GM19328 (cell line): ENCODE results near the gene SMTNL1.
"Not testable (repeated sequence)": the region's sequence is repeated elsewhere in the genome, so short reads cannot be mapped to it uniquely, and the experiment has no call there.

Source experiments
- ATAC-seq: cut with Tn5 transposase; IDR thresholded peaks from one replicate; pipeline ENCODE4 v1.9.1; 2021; ENCODE audit warnings: mild to moderate bottlenecking, moderate library complexity; ENCODE audit not compliant: unreplicated experiment

SMTNL1 gene

GRCh38 chr11:57508341-57509170 is 28.8 kb upstream of the SMTNL1 start:
- no peak for ATAC-seq

- no peak for ATAC-seq
Observed at GRCh38 chr11:57511741-57512430, 25.5 kb upstream of the SMTNL1 start.

- ATAC-seq = no peak
Observed at GRCh38 chr11:57512646-57513451, 24.5 kb upstream of the SMTNL1 start.

GRCh38 chr11:57513452-57513795 is 24.0 kb upstream of the SMTNL1 start:
- ATAC-seq = no peak

- peak; percentile 38 for ATAC-seq
Observed at GRCh38 chr11:57513911-57514537, 23.4 kb upstream of the SMTNL1 start.

- peak; percentile 38 for ATAC-seq
Observed at GRCh38 chr11:57514538-57515331, 22.7 kb upstream of the SMTNL1 start.

- peak; percentile 45 for ATAC-seq
Observed at GRCh38 chr11:57515332-57516060, 21.9 kb upstream of the SMTNL1 start, which contains the start of gene SLC43A1. SLC43A1 (minus strand) TSS chr11:57515702; CDS start chr11:57514111, 1,591 bp downstream.

- ATAC-seq = no peak
Observed at GRCh38 chr11:57516061-57516443, 21.3 kb upstream of the SMTNL1 start.

GRCh38 chr11:57521116-57521515 is 16.3 kb upstream of the SMTNL1 start:
- no peak for ATAC-seq

GRCh38 chr11:57523419-57523818 is 14.0 kb upstream of the SMTNL1 start:
- no peak for ATAC-seq

- ATAC-seq = no peak
Observed at GRCh38 chr11:57527056-57527631, 10.3 kb upstream of the SMTNL1 start.

GRCh38 chr11:57529012-57529411 is 8.4 kb upstream of the SMTNL1 start:
- no peak for ATAC-seq

GRCh38 chr11:57530215-57530595 is 7.2 kb upstream of the SMTNL1 start:
- peak; percentile 3 for ATAC-seq

GRCh38 chr11:57530596-57531507 is 6.5 kb upstream of the SMTNL1 start, which contains the start of gene TIMM10:
TIMM10 (minus strand) TSS chr11:57530754; CDS start chr11:57530189, 565 bp downstream.
- ATAC-seq = peak; percentile 98

GRCh38 chr11:57534449-57534848 is 2.9 kb upstream of the SMTNL1 start:
- ATAC-seq = not testable (repeated sequence)

- no peak for ATAC-seq
Observed at GRCh38 chr11:57539342-57539741, 1.9 kb downstream of the SMTNL1 start.

GRCh38 chr11:57541169-57541568 is 3.8 kb downstream of the SMTNL1 start:
- ATAC-seq = no peak

- ATAC-seq = no peak
Observed at GRCh38 chr11:57542582-57542981, 5.2 kb downstream of the SMTNL1 start.
